NCI-H187 treated with DMSO at 0.1 percent for 48 hours (cell line): ENCODE results near the gene GALNT13.

Experiments
- DNase-seq: peaks from one replicate; lab custom pipeline; 2025; lab: John Stamatoyannopoulos, UW

Gene GALNT13

DNA sequence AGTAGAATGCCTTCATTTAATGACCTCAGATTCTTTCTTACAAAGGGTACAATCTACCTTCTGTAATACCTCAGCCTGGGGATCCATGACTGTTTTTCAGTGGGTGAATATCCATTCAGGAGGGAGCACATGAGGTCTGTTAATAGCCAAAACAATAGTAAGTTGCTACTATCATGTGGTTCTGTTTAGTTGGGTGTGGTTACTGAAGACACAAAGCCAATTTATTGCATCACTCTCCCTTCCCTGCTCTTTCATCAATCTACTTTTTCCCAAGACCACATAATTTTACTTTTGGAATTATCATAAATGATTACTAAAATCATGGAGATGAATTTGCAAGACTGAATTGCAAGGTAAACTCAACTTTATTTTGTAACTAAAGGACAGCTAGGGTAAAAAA lies 254.2 kb downstream of the GALNT13 start:
- DNase-seq: no peak

DNA sequence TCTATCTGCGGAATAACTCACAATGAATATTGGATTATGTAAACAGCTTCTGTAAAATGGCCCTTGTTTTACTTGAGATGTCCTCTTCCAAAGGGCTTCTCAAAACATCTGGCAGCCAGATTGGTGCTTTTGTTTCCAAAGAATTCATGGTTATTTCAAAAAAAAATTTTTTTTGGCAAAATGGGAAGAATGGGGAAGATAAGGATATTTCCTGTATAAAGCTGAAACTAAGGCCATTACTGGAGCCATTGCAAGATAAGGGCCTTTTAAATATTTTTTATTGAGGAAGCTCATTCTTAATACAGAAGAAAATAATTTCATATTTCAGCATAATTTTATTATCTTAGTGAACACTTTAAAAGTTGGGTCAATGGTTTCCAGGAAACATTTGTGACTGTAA lies 259.1 kb downstream of the GALNT13 start:
- DNase-seq: no peak

DNA sequence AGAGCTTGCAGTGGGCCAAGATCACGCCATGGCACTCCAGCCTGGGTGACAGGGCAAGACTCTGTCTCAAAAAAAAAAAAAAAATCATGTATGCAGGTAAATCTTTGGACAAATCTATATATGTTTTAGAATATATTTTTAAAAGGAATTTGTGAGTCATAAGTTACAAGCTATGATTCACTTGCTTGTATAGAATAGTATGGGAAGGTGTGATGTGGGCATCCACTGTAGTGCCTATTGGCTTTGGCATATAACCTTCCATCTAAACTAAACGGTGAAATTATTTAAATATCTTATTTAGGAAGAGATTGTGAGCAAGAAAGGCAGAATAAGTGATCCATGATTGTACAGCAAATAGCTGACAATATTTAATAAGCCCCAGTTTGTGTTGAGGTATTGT lies 261.1 kb downstream of the GALNT13 start:
- no peak for DNase-seq

DNA sequence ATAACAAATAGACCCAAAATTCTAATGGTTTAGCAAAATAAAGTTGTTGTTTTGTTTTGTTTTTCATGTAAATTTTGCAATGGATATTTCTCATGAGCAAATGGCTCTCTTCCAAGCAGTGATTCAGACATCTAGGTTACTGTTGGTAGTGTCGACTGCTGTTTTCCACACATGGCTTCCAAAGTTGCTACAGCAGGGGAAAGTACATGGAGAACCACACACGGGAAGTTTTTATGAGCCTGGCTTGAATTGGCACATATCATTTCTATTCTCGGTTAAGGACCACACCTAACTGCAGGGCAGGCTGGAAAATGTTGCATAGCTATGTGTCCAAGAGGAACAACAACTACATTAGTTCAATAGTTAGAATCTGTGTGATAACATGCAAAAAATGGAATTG lies 262.1 kb downstream of the GALNT13 start:
- no peak for DNase-seq

DNA sequence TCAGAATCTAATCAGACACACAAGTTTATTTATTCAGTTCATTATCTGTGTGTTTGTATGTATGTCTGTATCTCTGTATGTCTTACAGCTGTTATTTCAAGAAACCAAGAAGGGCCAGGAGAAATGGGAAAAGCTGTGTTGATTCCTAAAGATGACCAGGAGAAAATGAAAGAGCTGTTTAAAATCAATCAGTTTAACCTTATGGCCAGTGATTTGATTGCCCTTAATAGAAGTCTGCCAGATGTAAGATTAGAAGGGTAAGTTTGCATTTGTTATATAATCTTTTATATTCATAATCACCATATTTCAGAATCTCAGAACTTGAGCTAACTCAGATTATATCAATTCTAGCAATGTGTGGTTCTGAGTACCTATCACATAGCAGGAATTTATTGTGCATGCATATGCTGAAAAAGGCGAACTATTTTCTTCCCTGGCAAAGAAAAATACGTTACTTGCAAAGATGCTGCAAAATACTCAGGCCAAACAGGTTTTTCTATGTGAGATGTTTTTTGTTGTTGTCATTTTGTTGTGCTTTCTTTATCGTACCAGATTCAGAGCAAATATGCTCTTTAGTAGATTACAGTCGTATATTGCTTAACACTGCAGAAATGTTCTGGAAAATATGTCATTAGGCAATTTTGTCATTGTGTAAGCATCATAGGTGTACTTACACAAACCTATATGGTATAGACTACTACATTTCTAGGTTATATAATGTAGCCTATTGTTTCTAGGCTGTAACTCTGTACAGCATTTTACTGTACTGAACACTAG lies 268.7 kb downstream of the GALNT13 start:
- no peak for DNase-seq

DNA sequence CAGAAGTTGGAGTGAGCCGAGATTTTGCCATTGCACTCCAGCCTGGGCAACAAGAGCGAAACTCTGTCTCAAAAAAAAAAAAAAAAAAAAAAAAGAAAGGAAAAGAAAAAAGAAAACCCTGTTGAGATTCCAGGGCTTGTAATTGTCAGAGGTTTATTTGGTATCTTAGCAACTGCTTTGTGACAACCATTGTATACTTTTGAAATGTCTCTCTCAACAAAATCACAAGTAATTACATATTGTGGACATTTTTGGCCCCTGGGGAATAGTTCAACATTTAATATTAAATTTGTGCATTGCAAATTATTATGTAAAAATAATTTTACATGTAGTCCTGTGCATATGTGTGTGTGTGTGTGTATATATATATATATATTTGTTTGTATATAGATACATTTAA lies 270.8 kb downstream of the GALNT13 start:
- DNase-seq: no peak

DNA sequence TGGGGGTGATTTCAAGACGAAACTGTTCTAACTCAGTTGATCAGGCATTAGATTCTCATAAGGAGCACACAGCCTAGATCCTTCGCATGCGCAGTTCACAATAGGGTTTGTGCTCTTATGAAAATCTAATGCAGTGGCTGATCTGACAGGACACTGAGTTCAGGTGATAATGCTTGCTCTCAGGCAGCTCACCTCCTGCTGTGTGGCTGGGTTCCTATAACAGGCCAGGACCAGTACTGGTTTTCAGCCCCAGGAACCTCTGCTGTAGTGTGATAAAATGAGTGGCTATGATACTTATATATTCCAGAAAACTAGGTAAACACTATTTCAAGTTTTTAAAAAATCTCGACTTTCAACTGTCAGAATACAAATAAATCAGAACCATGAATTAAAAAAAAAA lies 271.4 kb downstream of the GALNT13 start:
- no peak for DNase-seq

DNA sequence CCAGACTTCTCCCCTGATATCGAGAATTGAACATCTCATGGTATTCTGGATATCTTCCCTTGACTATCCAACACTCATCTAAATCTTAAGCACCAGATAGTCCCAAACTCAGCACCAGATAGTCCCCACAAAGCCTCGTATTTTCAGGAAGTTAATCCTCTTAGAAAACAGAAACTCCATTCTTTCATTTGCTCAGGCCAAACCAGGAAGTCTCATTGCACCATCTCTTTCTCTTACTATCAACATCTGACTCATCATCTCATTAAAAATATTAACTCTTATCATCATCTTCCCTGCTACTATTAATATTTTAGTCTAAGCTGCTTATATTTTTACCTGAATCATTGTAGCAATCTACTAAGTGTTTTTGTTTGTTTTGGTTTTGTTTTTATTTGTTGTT lies 286.4 kb downstream of the GALNT13 start:
- DNase-seq: no peak

DNA sequence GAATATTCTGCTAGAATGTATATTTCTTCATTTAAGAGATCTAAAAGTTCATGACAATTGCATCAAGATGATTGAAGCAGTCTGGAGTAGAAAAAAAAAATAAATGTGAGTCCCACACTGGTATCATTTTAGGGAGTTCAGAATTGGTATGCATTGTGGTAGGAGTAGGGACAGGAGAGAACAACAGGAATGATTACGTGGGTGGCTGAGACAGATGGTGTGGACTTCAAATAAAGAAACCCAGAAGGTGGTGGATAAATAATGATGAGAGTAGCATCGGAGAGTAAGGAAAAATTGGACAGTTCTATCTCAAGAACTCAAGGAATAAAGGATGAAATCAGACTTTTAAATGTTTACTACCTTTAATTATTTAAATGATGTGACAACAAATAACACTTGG lies 289.6 kb downstream of the GALNT13 start:
- no peak for DNase-seq

DNA sequence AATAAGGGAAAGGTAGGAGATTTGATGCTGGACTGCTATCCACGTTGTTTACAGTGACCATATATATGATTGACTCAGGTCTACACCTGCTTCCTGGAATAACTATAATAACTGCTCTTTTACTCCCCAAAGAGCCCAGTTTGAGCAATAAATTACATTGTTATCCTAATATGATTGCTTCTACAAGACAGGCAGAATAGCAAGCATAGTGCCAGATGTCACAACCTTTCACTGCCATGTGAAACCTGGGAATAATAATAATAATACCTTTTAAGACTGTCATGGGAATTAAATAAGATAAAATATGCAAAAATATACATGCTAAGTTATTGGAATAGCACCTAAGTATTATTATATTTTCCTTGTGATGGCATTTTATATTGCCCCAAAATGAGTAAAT lies 298.7 kb downstream of the GALNT13 start:
- no peak for DNase-seq

DNA sequence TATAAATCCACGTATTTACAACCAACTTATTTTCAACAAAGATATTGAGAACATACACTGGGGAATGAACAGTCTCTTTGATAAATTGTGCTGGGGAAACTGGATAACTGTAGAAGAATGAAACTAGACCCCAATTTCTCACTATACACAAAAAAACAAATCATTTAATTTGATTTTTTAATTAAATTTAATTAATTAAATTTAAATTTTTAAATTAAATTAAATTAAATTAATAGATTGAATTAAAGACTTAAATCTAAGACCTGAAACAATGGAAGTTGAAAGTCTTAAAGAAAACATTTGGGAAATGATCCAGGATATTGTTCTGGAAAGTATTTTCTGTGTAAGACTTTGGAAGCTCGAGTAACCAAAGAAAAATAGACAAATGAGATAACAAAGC lies 301.4 kb downstream of the GALNT13 start:
- no peak for DNase-seq

DNA sequence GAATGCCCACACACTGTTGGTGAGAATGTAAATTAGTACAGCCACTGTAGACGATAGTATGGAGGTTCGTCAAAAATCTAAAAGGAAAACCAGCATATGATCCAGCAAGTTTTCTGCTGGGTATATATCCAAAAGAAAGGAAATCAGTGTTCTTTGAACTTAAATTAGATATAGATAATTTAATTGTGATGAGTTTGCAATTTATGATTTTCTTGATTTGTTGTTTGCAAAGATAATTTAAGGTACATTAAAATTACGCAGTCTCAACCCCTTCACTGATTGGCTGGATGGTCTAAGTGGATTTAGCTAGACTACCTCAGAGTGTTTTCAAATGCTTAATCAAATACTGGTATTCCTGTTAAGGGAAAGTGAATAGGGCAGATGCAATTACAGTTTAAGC lies 302.2 kb downstream of the GALNT13 start:
- no peak for DNase-seq

DNA sequence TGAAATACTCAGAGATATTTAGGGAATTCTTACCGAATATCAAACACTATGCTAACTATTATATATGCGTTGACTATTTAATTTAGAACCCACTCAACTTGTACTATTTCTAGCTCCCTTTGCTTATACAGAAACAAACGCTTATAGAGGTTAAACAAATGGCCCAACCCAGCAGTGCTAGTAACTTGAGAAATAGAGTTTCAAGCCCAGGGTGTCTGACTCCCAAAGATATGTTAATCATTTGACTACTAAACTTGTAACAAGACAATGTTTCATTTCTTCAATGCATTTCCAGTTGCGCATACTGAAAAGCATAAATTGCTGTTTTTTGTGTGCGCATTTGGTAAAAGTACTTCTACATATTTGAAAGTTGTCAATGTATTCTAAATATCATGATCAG lies 310.3 kb downstream of the GALNT13 start:
- DNase-seq: no peak

DNA sequence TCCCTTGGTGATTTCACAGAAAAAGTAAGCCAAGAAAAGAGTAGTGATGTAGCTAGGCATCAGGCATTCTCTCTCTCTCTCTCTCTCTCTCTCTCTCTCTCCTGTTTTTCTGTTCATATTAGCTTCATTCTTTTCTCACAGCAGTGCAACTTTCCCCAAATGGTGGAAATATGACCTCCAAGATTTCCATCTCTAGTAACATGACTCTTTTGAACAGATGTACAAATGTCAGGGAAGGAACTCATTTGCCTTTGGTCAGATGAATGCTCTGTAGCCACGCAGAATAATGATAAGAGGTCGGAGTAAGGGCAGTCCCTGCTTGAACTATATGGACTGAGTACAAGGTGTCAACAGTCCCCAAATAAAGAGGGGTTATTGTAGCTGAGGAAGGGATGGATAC lies 316.2 kb downstream of the GALNT13 start:
- no peak for DNase-seq

DNA sequence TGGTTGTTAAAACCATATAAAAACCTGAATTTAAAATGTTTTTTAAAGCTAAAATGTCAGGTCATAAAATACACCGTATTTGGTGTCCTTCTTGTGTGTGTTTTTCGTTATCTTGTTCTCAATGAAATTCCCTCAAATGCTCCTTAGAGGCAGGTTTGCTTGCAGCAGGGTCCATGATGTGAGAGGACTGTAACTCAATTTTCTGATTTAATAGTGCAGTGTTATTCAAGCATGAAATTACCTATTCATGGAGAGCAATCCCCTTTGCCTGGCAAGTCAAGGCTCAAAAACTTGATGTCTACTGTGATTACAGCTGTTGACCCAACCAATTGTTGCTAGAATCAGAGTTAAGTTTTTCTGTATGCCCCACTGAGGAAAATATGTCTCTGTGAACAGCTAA lies 318.2 kb downstream of the GALNT13 start:
- DNase-seq: no peak

DNA sequence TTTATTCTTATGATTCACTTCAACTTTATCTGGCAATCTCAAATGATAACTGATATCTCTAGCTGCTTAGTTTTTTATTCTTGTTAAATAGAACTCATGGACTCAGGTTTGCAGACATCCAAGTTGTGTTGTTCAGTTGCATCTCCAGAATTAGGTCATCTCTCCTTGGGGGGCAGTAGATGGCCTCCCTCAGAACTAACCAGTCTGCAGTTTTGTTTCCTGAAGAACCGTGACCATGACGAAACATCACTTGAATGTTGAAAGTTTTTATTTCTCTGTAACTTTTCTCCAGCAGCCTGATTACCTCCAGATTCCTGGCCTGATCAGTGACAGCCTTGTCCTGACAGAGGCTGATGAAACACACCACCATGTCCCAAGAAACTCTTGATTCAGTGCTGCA lies 321.5 kb downstream of the GALNT13 start:
- no peak for DNase-seq

DNA sequence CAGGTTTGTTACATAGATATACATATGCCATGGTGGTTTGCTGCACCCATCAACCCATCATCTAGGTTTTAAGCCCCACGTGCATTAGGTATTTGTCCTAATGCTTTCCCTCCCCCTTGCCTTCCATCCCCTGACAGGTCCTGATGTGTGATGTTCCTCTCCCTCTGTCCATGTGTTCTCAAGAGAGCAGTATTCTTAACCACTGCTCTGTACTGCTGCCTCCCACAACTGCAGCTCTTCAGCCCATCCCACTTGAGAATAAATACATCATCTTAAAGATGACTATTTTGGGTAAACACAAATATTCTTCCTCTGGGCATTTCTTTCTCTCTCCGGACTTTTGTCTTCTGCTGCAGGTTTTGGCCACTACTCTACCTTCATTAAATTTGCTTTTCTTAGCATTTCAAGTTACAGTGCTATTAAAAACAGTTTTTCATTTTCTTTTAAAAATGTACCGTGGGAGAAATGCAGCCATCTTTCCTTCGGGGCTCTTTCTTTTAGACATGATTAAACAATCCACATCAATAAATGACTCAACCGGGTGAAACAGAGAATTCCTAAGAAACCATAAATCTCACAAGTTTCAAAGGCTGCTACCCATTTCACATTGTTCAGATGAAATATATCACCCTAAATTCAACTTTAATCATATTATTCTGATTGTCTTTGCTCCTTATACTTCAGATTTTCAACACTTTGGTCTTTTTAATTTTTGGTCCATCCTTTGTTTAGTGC lies 323.4 kb downstream of the GALNT13 start:
- no peak for DNase-seq

DNA sequence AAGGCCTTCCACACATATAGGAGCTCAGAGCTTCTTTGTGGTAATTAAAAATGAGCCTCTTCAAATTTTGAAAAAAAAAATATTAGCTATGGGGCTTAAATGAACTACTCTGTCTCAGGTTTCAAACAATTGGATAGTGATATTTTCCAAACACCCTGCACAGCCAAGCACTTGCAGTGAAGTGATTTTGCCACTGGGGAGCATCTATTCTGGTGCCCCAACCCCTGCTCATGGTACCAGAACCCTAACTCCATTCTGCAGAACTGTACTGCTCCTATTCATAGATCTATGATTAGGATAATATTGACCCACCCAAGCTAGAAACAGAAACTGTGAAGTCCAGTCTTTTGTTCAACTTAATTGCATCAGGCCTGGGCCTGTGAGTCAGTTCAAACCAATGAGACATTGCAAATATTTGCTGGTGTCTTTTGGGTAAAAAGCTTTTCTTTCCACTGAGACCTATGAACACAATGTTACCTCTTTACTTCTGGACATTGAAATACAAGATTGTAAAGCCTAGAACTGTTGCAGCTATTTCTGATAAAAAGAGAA lies 324.0 kb downstream of the GALNT13 start:
- DNase-seq: no peak

DNA sequence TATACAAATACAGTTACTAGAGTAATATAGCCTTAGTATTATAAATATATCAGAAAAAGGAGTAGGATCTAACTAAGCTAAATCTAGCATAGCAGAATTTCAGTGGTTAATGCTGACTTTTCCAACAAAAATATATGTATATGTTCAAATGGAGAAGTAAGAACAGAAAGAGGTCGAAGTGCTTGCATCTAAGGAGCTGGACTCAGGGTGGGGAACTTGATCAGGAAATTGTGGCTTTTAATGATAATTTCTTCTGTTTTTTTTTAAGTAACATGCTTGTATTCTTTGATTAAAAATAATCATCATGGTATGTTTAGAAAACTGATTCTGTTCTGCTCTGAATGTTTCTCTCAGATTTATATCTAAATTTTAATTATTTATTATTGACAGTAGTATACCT lies 327.1 kb downstream of the GALNT13 start:
- DNase-seq: no peak

DNA sequence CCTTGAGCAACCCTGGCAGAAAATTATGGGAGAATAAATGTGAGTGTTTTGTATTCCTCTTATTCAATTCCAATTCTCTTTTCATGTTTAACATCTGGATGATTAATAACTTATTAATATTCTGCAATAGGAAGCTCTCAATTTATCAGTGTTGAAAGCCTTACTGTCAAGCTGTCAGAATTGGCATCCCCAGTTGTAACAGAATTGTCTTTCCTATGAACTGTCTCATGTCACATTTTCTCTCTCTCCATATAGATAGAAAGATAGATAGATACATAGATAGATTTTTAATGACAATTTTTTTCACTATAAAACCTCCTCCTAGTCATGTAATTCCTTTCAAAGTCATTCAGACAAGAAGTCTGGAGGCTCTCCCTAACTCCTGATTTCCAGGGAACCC lies 331.5 kb downstream of the GALNT13 start:
- no peak for DNase-seq

DNA sequence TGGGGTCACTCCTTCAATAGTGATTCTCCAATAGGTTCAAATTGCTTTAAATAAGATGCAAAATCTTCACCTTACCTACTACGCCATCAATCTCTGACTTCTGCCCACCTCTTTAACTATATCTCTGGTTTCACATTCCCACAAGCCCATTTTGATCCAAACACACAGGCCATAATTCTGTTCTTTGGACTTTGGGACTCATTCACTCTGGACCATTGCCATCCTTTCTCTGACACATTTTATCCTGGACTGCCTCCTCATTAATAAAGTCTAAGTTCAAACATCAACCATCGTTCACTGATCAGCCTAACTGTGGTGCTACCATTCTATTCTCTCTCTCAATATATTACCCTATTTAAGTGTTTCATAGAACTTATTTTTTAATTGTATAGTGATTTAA lies 332.2 kb downstream of the GALNT13 start:
- DNase-seq: no peak

DNA sequence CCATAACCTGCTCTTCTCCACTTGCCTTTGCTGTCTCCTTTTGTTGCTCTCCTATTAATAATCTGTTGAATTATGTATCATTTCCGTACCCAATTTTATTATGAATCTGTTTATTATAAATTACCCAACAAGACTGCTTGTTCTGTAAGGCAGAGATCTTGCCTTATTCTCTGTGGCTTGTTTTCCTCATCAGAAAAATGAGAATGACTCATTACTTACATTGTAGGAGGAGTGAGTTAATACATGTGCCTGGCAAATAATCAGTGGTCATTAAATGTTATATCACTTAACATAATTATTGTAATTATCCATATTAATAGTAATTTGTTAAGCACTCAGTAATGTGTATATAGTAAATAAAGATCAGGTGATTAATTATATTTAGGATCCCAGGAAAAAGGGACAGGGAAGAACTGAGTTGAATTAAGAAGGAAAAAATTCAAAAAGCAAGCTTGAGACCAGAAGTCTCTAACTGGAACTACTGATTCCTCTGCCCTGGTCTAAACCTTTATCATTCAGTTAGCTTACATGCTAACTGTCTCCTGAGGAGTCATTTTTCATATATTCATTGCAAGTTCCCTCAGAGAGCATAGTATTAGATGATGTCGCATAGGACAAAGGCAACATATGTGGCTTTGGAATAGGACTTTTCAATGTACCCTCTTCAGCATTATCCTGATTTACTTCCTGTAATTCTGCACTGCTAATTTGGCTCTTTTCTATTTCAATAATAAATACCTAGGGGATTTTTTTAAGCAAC lies 335.7 kb downstream of the GALNT13 start:
- no peak for DNase-seq

DNA sequence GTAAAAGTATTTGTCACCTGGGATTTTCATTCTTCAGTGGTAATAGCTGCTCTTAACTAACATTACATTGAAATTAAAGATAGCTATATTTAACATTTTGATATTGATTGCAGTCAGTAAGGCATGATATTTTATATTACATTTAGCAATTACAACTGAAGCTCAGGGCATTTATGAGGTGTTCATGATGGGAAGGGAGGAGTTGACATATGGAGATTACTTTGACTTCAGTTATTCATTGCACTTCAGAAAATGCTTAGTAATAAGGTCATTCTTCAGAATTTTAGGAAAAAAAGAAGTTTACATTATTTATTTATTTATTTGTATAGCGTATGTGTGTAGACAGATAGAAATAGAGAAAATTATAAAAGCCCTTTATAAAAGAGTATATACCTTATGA lies 352.0 kb downstream of the GALNT13 start:
- DNase-seq: no peak
